T-helper 17 cell (primary cell): ENCODE measurements around the gene MYH7. TPM values are rescaled to one million over a fixed set of nuclear protein-coding genes. Genes with fewer than 3 reads are reported as not detected.

ENCODE experiments used
- ATAC-seq: fragments of 150-1000 bp; cut with Tn5 transposase; 2 replicates; pipeline ENCODE4 v1.10.0; 2021; ENCODE audit warnings: mild to moderate bottlenecking, moderate library complexity
- DNase-seq, 3 donors: peaks; one replicate each; pipeline versions ENCODE4 v3.0.0 to v3.0.0-alpha.2; 2020 to 2021
- H3K9me3 ChIP-seq: one replicate; pipeline ENCODE4 v1.7.0; 2013; ENCODE audit warnings: low read length, mild to moderate bottlenecking; ENCODE audit not compliant: control insufficient read depth, poor library complexity, severe bottlenecking
- H3K27ac Mint-ChIP-seq: one replicate; pipeline ENCODE4 v1.8.0; 2022; ENCODE audit warnings: mild to moderate bottlenecking, moderate library complexity, mixed read lengths
- H3K27me3 Mint-ChIP-seq: one replicate; pipeline ENCODE4 v1.8.0; 2022; ENCODE audit warnings: mixed read lengths
- H3K36me3 Mint-ChIP-seq: one replicate; pipeline ENCODE4 v1.8.0; 2022; ENCODE audit warnings: low read depth, mixed read lengths
- H3K4me1 Mint-ChIP-seq: one replicate; pipeline ENCODE4 v1.8.0; 2022; ENCODE audit warnings: mild to moderate bottlenecking, mixed read lengths
- H3K4me3 Mint-ChIP-seq: one replicate; pipeline ENCODE4 v1.8.0; 2022; ENCODE audit warnings: mild to moderate bottlenecking, moderate library complexity, mixed read lengths
- total RNA-seq, 4 donors: library from RNA in 2 of 4; stranded (reverse) in 2 of 4; gene quantifications; one replicate each; pipeline ENCODE4 v1.2.3 and lab custom pipeline; 2022 to 2026

Gene MYH7
- total RNA-seq (not detected), total RNA-seq (lab: John Stamatoyannopoulos, UW) (0 reads per million in 2 donors)

DNA sequence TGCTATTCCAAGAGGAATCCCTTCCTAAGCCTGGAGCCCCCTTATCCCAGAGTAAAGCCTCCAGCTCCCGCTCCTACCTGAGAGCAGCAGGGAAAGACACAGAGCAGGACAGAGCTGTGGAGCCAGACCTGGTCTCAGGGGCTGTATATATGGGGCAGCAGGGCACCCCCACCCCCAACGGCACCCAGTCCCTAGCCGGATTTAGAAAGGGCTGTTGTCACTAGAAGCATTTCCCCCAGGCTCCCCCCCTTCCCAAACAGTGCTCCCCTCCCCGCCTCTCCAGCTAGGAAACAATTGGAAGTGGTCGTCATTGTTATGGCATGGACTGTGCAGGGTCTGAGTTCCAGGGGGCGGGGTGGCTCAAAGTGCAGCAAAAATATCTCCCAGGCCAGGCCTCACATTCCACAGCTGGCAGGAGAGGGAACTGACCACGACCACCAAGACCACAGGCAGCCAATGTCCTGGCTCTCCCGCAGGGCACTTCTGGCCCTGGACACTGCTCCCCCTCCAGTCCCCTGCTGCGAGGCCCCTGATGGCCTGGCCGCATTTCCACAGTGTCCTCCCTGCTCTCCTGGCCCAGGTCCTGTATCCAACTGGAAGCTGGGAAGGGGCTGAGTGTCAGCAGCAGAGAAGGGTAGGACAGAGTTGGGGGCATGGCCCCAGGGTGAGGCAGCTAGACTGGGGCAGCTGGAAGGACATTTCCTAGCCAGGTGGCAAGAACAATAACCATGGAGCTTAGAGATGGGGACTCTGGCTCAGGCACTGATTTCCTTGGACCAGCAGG lies at the start of gene MYH7:
MYH7 (minus strand) TSS at position 118 of the 784 bp plus-strand sequence. CDS start 1,928 bp downstream, outside the sequence.
- no peak within 1 kb of the TSS for H3K27ac Mint-ChIP-seq
- peaks cover 7% of the 10 kb centered on the region for H3K36me3 Mint-ChIP-seq
- no peaks in the 10 kb centered on the region for H3K9me3 ChIP-seq
- ATAC-seq: no peak
- no peak within 1 kb of the TSS for H3K4me3 Mint-ChIP-seq
- DNase-seq: peak in 1 of 3 donors; percentile 3
- peaks cover 45% of the 10 kb centered on the region for H3K27me3 Mint-ChIP-seq
- H3K4me1 Mint-ChIP-seq: peaks cover 13% of the 10 kb centered on the region

DNA sequence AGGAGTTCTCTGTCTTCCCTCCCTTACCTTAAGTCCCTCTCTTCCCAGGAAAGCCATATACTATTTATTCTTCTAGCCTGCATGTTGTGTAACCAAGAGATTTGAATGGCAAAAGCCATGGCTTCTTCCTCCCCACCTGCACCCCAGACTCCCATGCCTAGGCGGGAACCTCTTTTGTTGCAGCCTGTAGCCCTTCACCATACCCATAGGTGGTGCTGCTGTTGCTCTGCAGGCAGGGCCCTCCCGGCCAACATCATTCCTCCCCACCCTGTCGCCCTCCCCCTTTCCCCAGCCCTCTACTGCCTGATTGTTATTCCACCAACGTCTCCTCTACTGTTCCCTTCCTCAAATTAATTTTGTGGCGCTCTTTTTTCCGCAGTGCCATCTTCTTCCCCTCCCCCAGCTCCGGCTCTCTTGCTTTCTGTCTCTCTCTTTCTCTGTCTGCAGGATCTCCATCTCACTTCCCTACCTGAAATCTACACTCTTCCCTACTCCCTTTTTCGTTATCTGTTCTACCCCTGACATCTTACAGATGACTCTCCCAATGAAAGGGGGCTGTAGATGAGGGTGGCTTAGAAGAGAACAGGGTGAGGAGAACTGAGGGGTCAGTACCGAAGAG lies 47.9 kb upstream of the MYH7 start:
- no peak overlapping the region for H3K4me3 Mint-ChIP-seq
- peak; percentile 36 for ATAC-seq
- H3K27ac Mint-ChIP-seq: no peak overlapping the region
- DNase-seq: no peak
- H3K36me3 Mint-ChIP-seq: peaks cover 10% of the 10 kb centered on the region
- H3K4me1 Mint-ChIP-seq: peaks cover 23% of the 10 kb centered on the region
- H3K9me3 ChIP-seq: no peaks in the 10 kb centered on the region
- H3K27me3 Mint-ChIP-seq: no peaks in the 10 kb centered on the region

DNA sequence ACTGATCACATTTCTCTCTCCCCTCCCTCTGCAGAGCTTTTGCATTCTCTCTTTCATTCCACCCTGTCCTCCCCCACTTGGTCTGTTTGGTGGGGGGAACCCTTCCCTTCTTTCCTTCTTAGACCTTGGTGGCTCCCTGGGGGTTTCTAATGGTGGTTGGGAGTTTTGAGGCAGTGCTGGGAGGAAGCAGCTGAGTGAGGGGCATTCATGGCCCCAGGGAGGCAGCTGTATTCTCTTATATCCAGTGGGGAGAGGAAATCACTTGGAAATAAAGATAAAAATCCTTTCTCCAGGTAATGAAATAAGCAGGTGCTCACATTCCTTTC lies 47.3 kb upstream of the MYH7 start:
- DNase-seq (no peak), ATAC-seq (no peak)
- Mint-ChIP-seq H3K4me1 (peaks cover 26% of the 10 kb centered on the region), H3K27ac (no peak overlapping the region), H3K27me3 (no peaks in the 10 kb centered on the region), H3K36me3 (peaks cover 11% of the 10 kb centered on the region), H3K4me3 (no peak overlapping the region)
- no peaks in the 10 kb centered on the region for H3K9me3 ChIP-seq

DNA sequence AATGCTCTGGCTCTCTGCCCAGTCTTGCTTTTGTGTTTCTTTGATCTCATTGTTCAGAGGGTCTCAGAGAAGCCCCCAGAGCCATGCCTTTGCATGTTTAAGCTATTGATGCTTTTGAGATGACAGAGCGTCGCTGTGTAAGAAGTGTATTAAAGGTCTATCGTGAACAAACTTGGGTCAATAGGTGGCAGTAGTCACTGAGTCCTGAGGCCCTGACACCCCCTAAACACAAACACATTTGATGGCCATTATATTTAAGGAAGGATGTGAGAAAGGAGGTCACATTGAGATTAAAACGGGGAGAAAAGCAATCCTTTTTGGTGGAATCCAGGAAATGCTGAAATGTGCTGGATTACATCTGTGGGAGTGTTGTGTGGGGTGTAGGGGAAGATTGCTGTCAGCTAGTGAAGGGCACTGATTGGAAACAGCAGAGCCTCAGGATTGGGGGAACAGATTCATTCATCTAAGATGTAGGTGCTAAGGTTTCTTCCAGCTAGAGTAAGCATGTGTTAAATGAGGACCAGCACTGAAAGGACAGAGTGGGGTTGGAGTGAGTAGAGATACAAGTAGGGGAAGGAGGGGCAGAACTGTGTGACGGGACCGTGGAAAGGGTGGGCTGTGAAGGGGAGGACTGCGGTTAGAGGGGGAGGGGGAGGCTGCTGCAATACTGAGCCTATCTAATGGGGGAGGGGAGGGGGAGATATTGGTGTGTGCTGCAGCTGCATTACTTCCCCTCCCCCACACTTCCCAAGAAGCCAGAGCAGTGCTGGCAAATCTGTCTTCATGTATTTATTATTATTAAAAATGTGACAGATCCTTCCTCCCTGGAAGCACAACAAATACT lies 46.7 kb upstream of the MYH7 start:
- Mint-ChIP-seq H3K27me3 (no peaks in the 10 kb centered on the region), H3K4me1 (peaks cover 29% of the 10 kb centered on the region), H3K36me3 (peaks cover 13% of the 10 kb centered on the region), H3K27ac (no peak overlapping the region), H3K4me3 (no peak overlapping the region)
- DNase-seq: no peak
- ATAC-seq: no peak
- H3K9me3 ChIP-seq: no peaks in the 10 kb centered on the region

DNA sequence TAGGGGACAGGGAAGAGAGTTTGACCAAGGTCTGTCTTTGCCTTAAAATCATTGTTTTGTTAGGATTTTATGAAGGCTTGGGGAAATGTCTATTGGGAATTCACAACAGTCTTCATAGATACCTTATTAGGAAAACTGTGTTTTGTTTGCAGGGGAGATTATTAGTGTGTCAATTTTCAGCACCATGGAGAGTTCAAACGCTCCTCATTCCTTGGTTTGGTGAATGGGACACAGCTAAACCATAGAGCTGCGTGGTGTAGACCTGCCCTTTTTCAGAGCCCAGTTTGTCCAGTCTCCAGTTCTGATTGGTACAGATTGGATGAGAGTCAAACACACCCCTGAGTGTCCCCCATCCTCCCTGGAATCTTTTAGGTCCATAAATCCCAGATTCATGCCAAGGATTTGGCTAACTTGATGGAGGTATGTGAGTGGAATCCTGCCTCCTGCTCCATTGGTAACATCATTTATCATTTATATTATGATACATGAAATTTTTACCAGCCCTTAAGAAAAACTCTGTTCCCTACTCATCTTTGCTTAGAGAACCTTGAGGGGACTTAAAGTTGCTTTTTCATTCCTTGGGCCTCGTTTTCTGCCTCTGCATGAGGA lies 46.0 kb upstream of the MYH7 start:
- Mint-ChIP-seq H3K4me1 (peaks cover 29% of the 10 kb centered on the region), H3K27ac (no peak overlapping the region), H3K27me3 (no peaks in the 10 kb centered on the region), H3K4me3 (no peak overlapping the region), H3K36me3 (peaks cover 13% of the 10 kb centered on the region)
- ATAC-seq: no peak
- no peak for DNase-seq
- H3K9me3 ChIP-seq: no peaks in the 10 kb centered on the region

DNA sequence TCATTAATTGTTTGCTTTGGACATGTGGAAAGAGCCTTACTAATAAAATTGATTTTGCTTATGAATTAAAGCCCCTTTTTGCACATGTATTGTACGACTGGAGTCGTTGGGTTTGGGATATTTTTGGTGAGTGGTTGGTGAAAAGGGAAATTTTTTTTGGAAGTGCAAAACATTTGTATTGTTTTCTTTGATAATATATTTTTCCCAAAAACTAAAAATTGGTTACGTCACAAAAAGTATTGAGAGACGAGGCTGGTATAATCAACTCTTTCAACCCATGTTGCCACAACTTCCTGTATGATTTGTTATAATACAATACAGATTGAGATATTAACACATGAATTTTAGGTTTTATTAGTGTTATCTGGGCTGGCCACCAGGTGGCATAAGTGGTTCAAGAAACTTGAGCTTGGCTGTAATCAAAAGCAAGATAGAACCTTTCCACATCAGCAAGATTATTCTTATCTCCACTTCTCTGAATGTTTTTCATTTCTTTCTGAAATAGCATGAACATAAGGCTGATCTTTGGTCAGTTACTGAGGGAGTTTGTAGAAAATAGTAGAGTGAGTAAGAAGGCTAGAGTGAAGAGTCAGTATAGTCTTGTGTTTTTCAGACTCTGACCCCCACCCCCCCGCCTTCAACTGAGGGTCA lies 42.8 kb upstream of the MYH7 start:
- peak; percentile 31 to 59 (median 39) for DNase-seq
- peak; percentile 86 for ATAC-seq
- Mint-ChIP-seq H3K27me3 (no peaks in the 10 kb centered on the region), H3K4me1 (peaks cover 20% of the 10 kb centered on the region), H3K4me3 (no peak overlapping the region), H3K27ac (no peak overlapping the region), H3K36me3 (peaks cover 14% of the 10 kb centered on the region)
- H3K9me3 ChIP-seq: no peaks in the 10 kb centered on the region

DNA sequence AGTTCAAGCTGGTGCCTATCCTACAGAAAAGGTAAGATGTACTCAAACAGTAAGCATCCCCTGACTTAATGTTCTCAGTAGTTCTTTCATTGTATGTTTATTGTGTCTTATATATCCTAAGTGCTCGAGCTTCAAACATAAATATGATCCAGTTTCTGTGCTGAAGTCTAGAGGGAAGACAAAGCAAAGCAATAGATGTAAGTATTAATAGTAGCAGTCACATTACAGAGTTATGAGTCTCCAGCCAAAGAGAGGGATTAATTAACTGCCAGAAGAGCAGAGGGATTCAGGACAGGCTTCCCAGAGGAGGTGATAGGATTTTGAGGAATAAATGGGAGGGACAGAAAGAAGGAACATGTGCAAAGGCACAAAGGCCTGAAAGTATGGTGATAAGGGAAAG lies 35.5 kb upstream of the MYH7 start:
- H3K27ac Mint-ChIP-seq: no peak overlapping the region
- H3K4me1 Mint-ChIP-seq: peaks cover 6% of the 10 kb centered on the region
- no peaks in the 10 kb centered on the region for H3K27me3 Mint-ChIP-seq
- no peaks in the 10 kb centered on the region for H3K9me3 ChIP-seq
- DNase-seq (no peak), ATAC-seq (no peak)
- H3K36me3 Mint-ChIP-seq: peaks cover 7% of the 10 kb centered on the region
- H3K4me3 Mint-ChIP-seq: peak overlapping the region; percentile 63

DNA sequence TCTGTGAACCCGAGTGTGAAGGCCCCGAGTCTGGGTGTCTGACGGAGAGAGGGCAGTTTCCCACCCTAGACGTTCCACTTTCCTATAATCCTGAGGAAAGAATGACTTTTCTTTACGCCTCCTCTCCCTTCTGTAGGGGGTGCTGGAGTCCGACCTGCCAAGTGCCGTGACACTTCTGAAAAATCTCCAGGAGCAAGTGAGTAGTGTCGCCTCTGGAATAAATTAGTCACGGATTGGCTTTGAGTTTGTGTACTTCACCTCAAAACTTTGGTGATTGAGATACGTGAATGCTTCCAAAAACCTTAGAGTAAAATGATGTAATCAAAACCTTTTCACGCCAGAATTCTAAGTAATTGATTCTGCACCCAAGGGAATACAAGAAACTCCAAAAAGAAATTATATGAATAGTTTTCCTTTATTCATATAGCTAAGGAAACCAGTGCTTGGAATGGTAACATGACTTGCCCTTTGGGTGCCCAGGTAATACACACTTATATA lies 34.5 kb upstream of the MYH7 start:
- Mint-ChIP-seq H3K4me3 (no peak overlapping the region), H3K27me3 (no peaks in the 10 kb centered on the region), H3K4me1 (peaks cover 6% of the 10 kb centered on the region), H3K36me3 (peaks cover 5% of the 10 kb centered on the region), H3K27ac (no peak overlapping the region)
- DNase-seq: no peak
- peak; percentile 8 for ATAC-seq
- no peaks in the 10 kb centered on the region for H3K9me3 ChIP-seq

DNA sequence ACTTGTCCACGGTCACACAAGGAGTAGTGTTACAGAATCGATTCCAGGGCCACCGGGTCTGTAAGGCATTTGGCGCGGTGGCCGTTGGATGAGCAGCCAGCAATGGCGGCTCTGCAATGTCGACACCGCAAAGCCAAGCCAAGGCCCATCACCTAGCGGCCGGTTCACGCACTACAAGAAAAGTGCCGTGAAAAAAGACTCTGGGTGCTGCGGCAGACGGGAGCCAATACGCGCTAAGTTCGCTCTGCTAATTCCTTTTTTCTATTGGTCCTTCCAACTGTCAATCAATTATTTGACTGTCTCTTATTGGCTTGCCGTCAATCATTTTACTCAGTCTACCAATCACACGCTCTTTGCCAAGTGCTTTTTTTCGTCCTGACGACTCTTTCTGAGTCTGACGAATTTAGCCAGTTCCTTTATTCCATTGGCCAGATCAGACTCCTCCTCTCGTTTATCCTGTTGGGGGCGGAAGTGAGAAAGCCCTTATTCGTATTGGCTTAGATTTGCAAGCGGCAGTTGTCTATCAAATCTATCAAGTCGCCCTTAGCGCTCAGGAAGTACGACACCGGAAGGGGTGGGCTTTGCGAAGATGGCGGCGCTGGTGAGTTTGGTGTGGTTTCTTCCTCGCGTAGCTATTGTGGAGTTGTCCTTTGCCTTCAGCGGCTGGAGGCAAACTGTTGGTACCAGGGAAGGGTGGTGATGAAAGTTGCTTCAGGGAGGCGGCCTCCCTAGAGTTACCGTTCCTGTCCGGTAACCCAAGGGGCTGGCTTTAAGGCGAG lies 33.9 kb upstream of the MYH7 start, which contains the start of gene NGDN:
NGDN (plus strand) TSS at position 577 of the 779 bp plus-strand sequence; CDS start at position 590, 13 bp downstream.
- Mint-ChIP-seq H3K27me3 (no peaks in the 10 kb centered on the region), H3K27ac (no peak within 1 kb of the TSS), H3K36me3 (peaks cover 5% of the 10 kb centered on the region), H3K4me1 (peaks cover 6% of the 10 kb centered on the region), H3K4me3 (no peak within 1 kb of the TSS)
- ATAC-seq (peak; percentile 92), DNase-seq (peak; percentile 70 to 87 (median 81))
- H3K9me3 ChIP-seq: no peaks in the 10 kb centered on the region

DNA sequence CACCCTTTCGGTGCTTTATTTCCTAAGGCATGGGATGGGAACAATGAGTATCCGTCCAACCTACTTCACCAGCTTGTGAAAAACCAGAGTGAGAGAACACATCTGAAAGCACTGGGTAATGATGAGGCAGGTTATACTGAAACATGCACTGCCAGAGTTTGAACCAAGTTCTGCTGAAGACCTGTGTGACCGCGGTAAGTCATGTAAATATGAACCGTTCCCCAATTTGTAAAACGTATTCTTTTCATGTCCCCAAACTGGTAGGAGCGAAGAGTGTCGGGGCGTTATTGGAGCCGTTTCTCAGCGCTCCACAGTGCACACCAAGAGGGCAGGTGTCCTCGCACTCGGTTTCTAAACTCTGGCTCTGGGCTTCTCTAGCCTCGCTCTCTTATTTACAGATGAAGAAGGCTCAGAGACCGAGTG lies 33.3 kb upstream of the MYH7 start:
- Mint-ChIP-seq H3K27ac (no peak overlapping the region), H3K36me3 (peaks cover 5% of the 10 kb centered on the region), H3K4me3 (no peak overlapping the region), H3K4me1 (peaks cover 6% of the 10 kb centered on the region), H3K27me3 (no peaks in the 10 kb centered on the region)
- DNase-seq (no peak), ATAC-seq (no peak)
- no peaks in the 10 kb centered on the region for H3K9me3 ChIP-seq

DNA sequence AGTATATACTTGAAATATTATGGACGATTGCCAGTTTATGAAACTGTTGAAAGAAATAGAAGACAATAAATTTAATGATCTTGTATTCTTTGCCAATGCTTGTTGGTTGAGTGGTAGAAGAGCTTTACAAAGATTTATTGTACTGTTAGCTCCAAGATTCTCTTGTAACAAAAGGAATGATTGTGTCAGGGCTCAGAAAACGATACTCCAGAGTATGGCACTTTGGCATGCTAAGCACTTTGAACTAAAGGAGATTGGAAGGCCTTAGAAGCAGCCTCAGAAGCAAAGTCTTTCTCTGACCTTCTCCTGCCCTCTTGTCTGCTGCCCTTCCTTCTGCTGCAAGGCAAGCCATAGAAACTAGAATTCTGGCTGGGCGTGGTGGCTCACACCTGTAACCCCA lies 29.8 kb upstream of the MYH7 start:
- no peak for DNase-seq
- Mint-ChIP-seq H3K36me3 (no peaks in the 10 kb centered on the region), H3K4me1 (no peaks in the 10 kb centered on the region), H3K4me3 (no peak overlapping the region), H3K27me3 (peaks cover 10% of the 10 kb centered on the region), H3K27ac (no peak overlapping the region)
- ATAC-seq: no peak
- no peaks in the 10 kb centered on the region for H3K9me3 ChIP-seq

DNA sequence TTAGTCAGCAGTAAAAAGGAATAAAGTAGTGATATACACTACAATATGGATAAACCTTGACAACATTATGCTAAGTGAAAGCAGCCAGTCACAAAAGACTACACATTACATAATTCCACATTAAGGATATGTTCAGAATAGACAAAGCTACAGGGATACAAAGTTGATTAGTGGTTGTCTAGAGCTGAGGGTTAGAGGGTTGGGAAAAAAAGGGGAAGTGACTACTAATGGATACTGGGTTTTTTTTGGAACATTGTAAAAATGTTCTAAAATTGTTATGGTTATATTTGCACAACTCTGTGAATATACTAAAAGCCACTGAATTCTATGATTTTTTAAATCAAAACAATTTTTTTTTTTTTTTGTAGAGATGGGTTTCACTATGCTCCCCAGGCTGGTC lies 29.2 kb upstream of the MYH7 start:
- H3K36me3 Mint-ChIP-seq: peaks cover 1% of the 10 kb centered on the region
- no peak overlapping the region for H3K4me3 Mint-ChIP-seq
- no peak for ATAC-seq
- H3K4me1 Mint-ChIP-seq: no peaks in the 10 kb centered on the region
- DNase-seq: no peak
- no peak overlapping the region for H3K27ac Mint-ChIP-seq
- no peaks in the 10 kb centered on the region for H3K9me3 ChIP-seq
- H3K27me3 Mint-ChIP-seq: peaks cover 13% of the 10 kb centered on the region
